Hematopoietic multipotent progenitor cell treated with erythropoietin and hydrocortisone succinate and interleukin-3 and kit ligand, for 6 days (in vitro differentiated cells): ENCODE results near the gene RNLS.

Experiments
- DNase-seq: peaks from one replicate; pipeline ENCODE4 v3.0.0-alpha.2; 2015

The RNLS gene

GRCh38 chr10:88249450-88249849 is 333.7 kb downstream of the RNLS start:
- DNase-seq: no peak

GRCh38 chr10:88246675-88247074 is 336.4 kb downstream of the RNLS start:
- no peak for DNase-seq

GRCh38 chr10:88245974-88246511 is 337.1 kb downstream of the RNLS start:
- DNase-seq: no peak

- no peak for DNase-seq
Observed at GRCh38 chr10:88244781-88245625, 338.1 kb downstream of the RNLS start.

GRCh38 chr10:88243836-88244730 is 339.0 kb downstream of the RNLS start:
- DNase-seq: no peak

GRCh38 chr10:88243202-88243744 is 339.8 kb downstream of the RNLS start:
- no peak for DNase-seq

DNA sequence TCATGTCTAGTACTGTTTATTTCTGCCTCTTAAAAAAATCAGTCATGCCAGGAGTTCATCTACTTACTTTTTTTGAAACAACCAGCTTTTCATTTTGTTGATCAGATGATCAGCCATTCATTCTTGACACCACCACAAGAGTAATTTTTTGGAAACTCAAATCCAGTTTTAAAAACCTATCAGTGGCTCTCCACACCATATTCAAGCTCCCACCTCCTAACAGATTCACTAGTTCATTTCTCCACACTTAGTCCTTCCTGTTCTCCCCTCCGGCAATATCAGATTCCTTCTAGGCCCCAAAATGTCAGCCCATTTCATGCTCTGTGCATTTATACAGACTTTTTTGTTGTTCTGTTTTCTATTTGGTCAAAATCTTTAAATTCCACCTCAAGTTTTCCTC is 341.6 kb downstream of the RNLS start:
- no peak for DNase-seq

DNA sequence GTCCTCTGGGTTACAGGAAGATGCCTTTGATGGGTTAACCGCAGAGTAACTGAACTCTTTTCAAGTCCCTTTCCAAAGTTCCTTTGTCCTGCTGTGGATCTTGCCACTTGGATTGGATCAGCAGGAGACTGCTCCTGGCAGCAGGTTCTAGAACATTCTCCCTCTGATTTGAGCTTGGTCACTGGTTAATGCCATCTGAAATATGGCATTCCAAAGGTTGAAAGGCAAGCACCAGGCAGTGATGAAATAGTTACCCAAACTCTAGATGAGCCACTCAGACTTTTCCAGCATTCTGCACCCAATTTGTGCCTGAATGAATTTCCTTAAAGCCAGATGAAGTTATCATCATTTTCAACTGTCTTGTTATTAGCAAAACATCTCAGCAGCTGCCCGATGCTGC is 343.9 kb downstream of the RNLS start:
- no peak for DNase-seq

DNA sequence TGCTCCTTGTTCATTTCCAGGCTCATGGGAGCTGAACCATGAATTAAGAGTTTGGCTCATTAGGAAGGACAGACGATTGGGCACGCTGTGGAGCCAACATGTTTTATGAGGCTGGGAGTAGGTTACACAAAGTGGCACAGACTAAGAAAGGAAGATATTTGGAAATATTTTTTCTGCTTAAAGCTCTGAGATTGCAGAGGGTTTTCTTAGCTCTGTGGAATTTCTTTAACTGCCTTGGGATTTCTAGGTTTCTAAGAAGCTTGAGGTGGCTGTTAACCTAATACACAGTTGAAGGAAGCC is 344.6 kb downstream of the RNLS start:
- no peak for DNase-seq

DNA sequence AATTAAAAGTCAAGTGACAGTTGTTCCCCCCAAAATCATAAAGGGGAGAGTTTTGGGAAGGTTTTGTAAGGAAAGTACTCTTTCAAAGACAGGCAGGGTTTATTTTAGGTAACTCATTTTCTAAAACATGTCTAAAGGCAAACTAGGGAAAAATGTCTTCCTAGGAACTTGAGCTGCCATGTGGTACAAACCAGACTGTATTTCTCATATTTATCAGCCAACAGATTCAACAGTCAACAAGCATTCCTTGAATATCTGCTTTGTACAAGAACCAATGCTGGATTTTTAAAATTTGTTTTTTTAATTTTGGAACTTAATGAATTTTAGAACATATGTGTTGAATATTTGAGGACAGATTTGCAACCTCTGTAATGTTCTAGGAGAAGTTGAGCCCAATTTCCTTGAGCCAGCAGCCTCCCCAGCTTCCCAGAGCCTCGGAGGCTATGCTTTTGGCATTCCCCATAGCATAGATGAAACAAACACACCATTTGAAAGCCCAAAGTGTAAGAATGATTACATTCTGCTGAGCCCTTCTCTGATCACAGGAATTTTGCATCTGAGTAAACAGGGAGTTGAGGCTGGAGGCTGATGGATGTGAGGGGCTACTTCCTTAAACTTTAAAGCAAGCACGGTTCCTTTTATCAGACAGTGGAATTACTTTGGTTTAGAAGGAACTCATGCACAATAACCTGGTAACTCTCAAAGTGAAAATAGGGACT is 345.1 kb downstream of the RNLS start:
- no peak for DNase-seq

GRCh38 chr10:88236121-88236743 is 346.9 kb downstream of the RNLS start:
- peak; percentile 57 for DNase-seq

- DNase-seq: no peak
Observed at GRCh38 chr10:88234297-88234696, 348.8 kb downstream of the RNLS start.

GRCh38 chr10:88233870-88234269 is 349.2 kb downstream of the RNLS start:
- no peak for DNase-seq

DNA sequence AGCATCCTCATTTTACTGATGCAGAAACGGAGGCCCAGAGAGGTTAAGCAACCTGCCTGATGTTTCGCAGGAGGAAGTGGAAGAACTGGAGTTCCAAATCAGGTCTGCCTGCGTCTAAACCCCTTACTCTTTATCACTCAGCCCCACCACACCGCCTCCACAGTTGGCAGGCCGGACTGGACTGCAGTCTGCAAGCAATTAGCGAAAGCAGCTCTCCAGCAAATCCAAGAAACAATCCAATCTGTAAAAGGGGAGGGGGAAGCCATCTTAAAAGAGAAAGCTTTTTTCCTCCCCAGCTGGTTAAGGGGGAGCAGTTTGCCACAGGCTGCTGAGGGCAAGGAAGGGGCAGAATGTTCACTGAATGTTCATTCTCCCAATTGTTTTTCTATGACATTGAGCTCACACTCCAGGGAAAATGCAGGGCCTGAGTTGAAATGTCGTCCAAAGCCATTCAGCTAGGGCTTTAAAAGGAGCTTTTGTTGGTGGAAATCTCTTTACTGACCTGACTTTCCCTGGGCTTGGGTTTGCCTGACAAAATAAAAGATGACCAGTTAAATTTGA is 350.1 kb downstream of the RNLS start:
- DNase-seq: no peak

DNA sequence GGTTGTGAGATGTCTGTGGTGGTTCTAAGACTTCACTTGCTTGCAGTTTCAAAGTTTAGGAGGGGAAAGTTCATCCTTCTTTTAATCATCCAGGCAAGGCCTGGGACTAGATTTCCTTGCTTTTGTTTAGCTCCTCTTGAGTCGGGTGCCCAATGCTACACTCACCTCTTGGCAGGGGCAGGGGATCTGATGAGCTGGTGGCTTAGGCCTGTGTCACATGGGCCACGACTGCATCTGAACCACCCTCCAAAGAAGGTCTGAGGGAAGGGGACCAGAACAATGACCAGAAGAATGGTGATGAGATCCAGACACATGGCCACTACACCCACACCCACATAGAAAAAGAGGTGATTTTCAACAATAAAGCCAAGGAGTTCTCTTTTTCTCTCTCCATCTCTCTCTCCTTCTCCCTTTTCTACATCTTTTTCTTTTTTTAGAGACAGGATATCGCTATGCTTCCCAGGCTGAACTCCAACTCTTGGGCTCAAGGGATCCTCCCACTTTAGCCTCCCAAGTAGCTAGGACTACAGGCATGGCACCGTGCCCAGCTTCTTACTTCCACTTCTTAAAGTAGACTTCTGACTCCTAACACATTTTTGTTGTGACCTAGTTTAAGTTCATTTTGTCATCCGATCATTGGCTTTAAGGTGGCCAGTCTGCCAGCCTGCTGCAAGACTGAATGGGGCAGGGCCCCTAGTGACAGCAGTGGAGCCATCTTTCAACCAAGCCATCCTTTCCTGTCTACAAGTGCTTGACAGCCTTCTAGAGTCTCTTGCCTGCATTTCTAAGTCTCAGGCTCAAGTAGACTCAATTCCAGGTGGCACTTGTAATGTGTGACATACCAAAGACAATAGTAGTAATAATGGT is 350.9 kb downstream of the RNLS start:
- DNase-seq: peak; percentile 16

- DNase-seq: no peak
Observed at GRCh38 chr10:88230251-88230650, 352.9 kb downstream of the RNLS start.

GRCh38 chr10:88228130-88228529 is 355.0 kb downstream of the RNLS start:
- DNase-seq: no peak

- DNase-seq: peak; percentile 89
Observed at GRCh38 chr10:88227342-88228018, 355.6 kb downstream of the RNLS start.

DNA sequence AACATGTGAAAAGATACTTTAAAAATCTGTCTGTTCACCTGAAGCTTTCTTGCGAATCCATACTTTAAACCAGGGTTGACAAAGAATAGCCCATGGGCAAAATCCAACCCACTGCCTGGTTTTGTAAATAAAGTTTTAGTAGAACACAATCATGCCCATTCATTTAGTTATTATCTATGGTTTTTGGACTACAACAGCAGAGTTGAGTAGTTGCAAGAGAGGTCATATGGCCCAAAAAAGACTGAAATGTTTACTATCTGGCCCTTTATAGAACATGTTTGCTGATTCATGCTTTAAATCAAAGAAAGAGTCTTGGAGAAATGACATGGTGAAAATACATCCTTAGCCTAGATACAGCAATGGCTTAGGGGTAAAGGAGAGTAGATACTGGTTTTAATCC is 356.2 kb downstream of the RNLS start:
- no peak for DNase-seq

- no peak for DNase-seq
Observed at GRCh38 chr10:88226071-88226659, 357.0 kb downstream of the RNLS start.
